GM21619 (cell line): ENCODE measurements around the gene CRKL.
"Not testable (repeated sequence)": the region's sequence is repeated elsewhere in the genome, so short reads cannot be mapped to it uniquely, and the experiment has no call there.

Experiments used
- ATAC-seq: cut with Tn5 transposase; IDR thresholded peaks from one replicate; pipeline ENCODE4 v1.9.1; 2021; ENCODE audit not compliant: unreplicated experiment

Gene CRKL

DNA sequence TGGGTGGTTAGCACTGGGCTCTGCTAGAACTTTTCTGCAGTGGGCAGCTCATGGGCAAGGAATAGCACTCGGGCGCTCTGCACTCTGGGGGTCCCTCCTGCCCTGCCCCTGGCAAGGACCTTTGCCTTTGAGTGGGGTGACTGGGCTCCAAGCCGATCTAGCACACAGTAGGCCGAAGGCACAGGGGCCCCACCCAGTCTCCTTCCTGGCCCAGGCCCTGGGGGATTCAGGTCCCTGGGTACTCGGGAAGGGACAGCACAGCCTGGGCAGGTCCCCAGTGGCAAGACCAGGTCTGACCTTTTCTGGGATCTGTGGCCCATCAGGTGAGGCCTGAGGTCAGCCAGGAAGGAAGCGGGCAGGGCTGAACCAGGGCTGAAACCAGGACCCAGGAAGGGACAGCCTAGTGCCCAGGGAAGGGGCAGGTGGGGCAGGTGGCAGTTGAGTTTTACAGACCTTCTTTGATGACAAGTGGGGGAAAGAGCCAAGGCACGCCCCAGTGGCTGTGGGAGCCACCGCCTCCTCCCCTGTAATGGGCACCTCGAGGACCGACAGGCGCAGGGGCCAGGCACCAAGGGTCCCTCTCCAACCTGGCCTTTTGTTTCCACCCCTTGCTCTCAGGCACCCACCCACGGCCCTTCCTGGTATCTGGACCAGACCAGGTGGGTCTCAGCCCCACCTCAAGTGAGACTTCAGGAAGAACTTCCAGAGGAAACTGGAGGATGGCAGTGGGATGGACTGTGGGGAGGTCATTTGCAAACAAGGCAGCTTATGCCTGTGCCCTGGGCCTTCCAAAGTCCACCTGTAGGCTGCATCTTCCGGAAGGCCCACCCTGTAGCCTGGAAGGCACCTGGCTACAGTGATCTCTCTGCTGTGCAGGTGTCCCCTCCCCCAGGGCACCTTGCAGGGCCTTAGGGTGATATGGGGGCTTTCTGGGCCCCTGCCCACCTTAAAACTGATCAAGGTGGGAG is 49.0 kb downstream of the CRKL start:
- ATAC-seq = no peak

DNA sequence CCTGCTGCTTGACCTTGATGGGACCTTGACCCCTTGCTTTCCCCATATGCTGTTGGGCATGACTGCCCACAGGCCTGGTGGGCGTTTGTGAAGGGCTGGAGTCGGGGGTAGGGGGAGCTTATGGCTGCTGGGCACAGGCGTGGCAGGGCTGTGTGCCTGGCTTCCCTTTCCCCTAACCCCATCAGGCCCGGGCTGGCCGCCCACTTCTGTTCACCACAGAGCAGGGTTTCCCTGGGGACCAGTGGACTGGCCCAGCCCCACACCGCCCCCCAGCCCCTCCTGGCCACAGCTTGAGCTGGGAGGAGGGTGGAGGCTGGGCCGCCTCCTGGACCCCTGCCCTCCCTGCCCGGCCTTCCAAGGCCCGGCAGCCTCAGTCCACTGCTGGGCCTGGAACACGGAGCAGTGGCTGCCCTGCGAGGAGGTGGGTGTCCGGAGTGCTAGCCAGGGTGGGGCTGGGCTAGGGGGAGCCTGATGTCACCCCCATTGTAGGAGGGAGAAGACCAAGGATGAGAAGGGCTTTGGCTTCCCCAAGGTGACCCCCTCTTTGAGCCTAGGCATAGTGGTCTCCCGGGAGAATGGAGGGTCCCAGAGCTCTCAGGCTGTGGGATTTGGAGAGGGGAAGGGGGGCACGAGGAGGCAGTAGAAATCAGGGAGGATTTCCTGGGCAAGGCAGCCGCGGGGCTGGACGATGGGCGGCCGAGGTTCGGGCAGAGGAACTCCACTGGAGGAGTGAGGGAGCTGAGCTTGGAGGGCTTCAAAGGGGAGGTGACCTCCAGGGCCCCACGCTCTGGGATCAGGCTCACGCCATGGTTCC is 49.9 kb downstream of the CRKL start, which contains the start of gene AIFM3:
Gene AIFM3 (plus strand): TSS at position 373 of the 814 bp plus-strand sequence. CDS start 690 bp downstream, outside the sequence.
- ATAC-seq = no peak

- ATAC-seq = no peak
Measured at GRCh38 chr22:20967697-20968211, 50.5 kb downstream of the CRKL start.

DNA sequence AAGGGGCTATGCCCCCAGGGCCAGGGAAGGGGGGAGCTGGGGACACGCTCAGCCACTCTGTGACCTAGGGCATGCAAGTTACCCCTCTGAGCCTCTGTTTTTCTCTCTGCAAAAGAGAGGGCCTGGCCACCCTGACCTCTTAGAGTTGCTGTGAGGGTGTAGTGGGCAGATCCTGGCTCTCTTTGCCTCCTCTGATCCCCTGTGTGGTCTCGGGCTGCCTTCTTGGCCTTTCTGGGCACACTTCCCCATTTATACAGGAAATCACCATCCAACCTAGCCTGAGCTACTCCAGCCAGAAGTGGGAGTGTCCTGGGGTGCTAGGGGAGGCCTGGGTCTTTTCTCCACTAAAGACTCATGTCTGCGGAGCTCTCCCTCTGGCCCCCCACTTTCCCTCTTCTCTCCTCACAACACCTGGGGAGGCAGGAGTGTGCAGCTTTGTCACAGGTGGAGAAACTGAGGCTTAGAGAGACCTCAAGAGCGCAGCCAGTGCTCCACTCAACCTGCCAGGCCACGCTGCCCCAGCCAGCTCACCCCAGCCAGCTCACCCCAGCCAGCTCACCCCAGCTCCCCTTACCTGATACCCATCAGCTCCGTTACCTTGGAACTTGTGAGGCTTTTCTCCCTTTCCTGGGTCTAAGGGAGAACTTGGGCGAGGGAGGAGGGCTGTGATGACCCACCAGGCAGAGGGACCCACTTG is 51.2 kb downstream of the CRKL start:
- ATAC-seq = no peak

GRCh38 chr22:20970939-20971657 is 53.9 kb downstream of the CRKL start:
- no peak for ATAC-seq

- ATAC-seq = not testable (repeated sequence)
Measured at GRCh38 chr22:20972014-20972694, 54.9 kb downstream of the CRKL start.

DNA sequence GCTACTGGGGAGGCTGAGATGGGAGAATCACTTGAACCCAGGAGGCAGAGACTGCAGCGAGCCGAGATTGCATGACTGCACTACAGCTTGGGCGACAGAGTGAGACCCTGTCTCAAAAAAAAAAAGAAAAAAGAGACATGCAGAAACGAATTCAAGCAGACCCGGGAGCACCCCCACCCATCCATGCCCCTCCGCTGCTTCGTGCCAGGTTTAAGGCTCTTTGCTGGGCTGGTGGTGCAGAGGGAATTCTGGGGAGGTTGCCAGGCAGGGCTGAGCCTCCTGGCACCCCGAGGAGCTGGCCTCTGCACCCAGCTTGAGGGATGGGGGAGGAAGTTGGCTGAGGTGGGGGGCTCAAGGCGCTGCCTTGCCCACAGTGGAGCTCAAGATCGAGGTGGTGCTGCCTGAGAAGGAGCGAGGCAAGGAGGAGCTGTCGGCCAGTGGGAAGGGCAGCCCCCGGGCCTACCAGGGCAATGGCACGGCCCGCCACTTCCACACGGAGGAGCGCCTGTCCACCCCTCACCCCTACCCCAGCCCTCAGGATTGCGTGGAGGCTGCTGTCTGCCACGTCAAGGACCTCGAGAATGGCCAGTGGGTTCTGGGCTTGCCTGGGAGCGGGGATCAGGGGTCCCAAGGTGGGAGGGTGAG is 55.8 kb downstream of the CRKL start:
- ATAC-seq = no peak

GRCh38 chr22:20973634-20974286 is 56.6 kb downstream of the CRKL start:
- ATAC-seq = no peak

- ATAC-seq = no peak
Measured at GRCh38 chr22:20974336-20974955, 57.2 kb downstream of the CRKL start.

GRCh38 chr22:20975541-20976290 is 58.5 kb downstream of the CRKL start:
- ATAC-seq = no peak

DNA sequence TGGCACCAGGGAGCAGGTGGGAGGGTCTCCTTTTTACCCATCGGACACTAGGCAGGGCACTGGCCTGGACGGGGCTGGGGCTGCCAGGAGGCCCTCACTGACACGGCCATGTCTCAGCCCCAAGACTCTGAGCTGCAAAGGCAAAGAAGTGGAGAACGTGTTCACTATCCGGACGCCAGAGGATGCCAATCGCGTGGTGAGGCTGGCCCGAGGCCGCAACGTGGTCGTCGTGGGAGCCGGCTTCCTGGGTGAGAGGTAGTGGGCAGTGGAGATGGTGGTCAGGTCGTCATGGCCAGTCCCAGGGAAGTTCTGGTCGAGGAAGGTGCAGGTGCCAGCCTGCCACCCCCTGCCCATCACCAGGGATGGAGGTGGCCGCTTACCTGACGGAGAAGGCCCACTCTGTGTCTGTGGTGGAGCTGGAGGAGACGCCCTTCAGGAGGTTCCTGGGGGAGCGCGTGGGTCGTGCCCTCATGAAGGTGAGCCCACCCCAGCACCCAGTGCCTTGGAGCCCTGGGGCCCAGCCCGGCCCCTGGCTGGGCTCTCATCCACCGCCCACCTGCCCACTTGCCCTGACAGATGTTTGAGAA is 59.2 kb downstream of the CRKL start:
- ATAC-seq = no peak

GRCh38 chr22:20977019-20977418 is 59.8 kb downstream of the CRKL start:
- ATAC-seq = no peak

DNA sequence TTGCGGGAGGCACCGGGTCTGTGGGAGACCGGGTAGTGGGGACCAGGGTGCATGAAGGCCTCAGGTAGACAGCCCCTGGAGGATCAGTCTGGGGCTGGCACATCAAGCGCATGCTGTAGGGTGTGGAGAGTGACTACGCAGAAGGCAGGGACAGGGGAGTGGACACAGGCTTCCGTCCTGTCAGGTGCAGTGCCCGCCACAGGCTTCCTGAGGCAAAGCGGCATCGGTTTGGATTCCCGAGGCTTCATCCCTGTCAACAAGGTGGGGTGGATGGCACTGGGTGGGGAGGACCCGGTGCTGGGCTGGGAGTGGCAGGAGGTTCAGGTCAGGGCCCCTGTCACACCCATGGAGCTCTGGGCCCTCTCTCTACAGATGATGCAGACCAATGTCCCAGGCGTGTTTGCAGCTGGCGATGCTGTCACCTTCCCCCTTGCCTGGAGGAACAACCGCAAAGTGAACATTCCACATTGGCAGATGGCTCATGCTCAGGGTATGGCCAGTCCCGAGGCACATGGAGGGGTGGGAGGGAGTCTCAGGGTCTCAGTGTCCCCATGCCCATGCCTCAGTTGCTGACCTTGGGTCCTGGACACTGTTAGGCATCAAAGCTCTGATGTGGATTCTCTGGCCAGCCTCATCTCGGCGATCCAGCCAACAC is 60.4 kb downstream of the CRKL start:
- ATAC-seq = no peak

DNA sequence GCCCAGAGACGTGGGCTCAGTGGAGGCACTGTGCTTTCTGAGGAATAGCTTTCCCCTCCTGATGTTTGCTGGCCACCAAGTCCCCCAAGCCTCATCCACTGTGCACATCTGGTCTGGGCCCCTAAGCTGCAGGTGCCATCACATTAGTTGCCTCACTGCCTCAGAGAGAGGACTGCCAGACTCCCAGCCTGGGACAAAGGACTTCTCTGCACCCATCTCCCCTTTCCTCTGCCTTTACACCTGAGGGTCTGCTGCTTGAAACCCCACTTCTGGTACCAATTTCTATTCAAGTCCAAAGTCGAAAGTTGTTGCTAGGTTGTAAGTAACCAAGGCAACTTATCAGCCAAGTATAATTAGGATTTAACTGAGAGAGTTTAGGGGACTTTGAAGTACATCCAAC is 61.2 kb downstream of the CRKL start:
- ATAC-seq = no peak

- ATAC-seq = no peak
Measured at GRCh38 chr22:20979243-20979809, 62.1 kb downstream of the CRKL start.

DNA sequence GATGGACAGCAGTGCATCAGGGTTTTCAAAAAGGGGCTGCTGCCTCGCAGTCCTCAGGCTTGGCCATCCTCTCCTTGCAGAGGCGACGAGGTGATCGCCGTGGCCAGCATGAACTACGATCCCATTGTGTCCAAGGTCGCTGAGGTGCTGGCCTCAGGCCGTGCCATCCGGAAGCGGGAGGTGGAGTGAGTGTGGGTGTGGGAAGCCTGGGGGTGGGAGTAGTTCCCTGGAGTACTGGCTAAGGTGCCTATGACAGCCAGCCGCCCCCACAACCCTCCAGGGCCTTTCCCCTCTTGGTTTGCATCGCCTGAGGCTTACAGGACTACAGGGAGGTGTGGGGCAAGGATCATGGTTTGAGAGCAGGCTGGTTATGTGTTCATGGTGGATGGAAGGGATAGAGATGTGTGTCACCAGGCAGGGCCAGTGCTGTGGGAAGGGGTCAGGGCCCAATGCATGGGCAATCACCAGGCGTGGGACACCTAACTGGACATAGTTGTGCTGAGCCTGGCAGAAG is 62.8 kb downstream of the CRKL start:
- no peak for ATAC-seq
